Inferior parietal cortex (tissue), 1 donor: ENCODE data around the gene PDLIM3.
"Not testable (repeated sequence)": the region's sequence is repeated elsewhere in the genome, so short reads cannot be mapped to it uniquely, and the experiment has no call there.

Experiments
- DNase-seq: peaks from one replicate; pipeline ENCODE4 v3.0.0-alpha.2; 2016; ENCODE audit errors: extremely low spot score

Gene PDLIM3

GRCh38 chr4:185534866-185535611 is at the start of gene PDLIM3:
Gene PDLIM3 (minus strand): TSS chr4:185535507. CDS start chr4:185535434, 73 bp downstream.
- no peak for DNase-seq

GRCh38 chr4:185583813-185584212 is 48.5 kb upstream of the PDLIM3 start:
- no peak for DNase-seq

GRCh38 chr4:185582651-185583400 is 47.5 kb upstream of the PDLIM3 start:
- DNase-seq: no peak

GRCh38 chr4:185580699-185581098 is 45.4 kb upstream of the PDLIM3 start:
- no peak for DNase-seq

GRCh38 chr4:185578284-185578683 is 43.0 kb upstream of the PDLIM3 start:
- DNase-seq: no peak

GRCh38 chr4:185576962-185577950 is 41.9 kb upstream of the PDLIM3 start:
- DNase-seq: no peak

- no peak for DNase-seq
Measured at GRCh38 chr4:185576314-185576961, 41.1 kb upstream of the PDLIM3 start.

GRCh38 chr4:185573651-185574199 is 38.4 kb upstream of the PDLIM3 start:
- no peak for DNase-seq

GRCh38 chr4:185570727-185571126 is 35.4 kb upstream of the PDLIM3 start:
- DNase-seq: no peak

- peak; percentile 71 for DNase-seq
Measured at GRCh38 chr4:185567381-185568376, 32.4 kb upstream of the PDLIM3 start.

- DNase-seq: peak; percentile 56
Measured at GRCh38 chr4:185566972-185567371, 31.7 kb upstream of the PDLIM3 start.

GRCh38 chr4:185566425-185566824 is 31.1 kb upstream of the PDLIM3 start:
- peak; percentile 14 for DNase-seq

- no peak for DNase-seq
Measured at GRCh38 chr4:185565696-185566095, 30.4 kb upstream of the PDLIM3 start.

- DNase-seq: no peak
Measured at GRCh38 chr4:185564349-185564748, 29.0 kb upstream of the PDLIM3 start.

- no peak for DNase-seq
Measured at GRCh38 chr4:185562531-185562930, 27.2 kb upstream of the PDLIM3 start.

GRCh38 chr4:185560316-185560715 is 25.0 kb upstream of the PDLIM3 start:
- no peak for DNase-seq

GRCh38 chr4:185559915-185560281 is 24.6 kb upstream of the PDLIM3 start:
- DNase-seq: no peak

GRCh38 chr4:185559251-185559914 is 24.1 kb upstream of the PDLIM3 start:
- DNase-seq: not testable (repeated sequence)
